Panc1 (cell line): ENCODE results near the gene ABLIM2.

Experiments
- CTCF ChIP-seq: fragments of 450-650 bp; IDR thresholded peaks from 2 replicates; pipeline ENCODE4 v1.5.1; 2017; ENCODE audit warnings: mild to moderate bottlenecking
- POLR2AphosphoS5 ChIP-seq: IDR thresholded peaks from 2 replicates; pipeline ENCODE4 v1.6.1; 2012; ENCODE audit warnings: mild to moderate bottlenecking, low read depth, low read length, moderate library complexity
- SIN3A ChIP-seq: IDR thresholded peaks from 2 replicates; pipeline ENCODE4 v1.6.1; 2012; ENCODE audit warnings: low read depth, mild to moderate bottlenecking, low read length, moderate library complexity, borderline replicate concordance; ENCODE audit not compliant: insufficient read depth
- TCF7L2 ChIP-seq: IDR thresholded peaks from 2 replicates; pipeline ENCODE4 v1.6.1; 2011; ENCODE audit warnings: mild to moderate bottlenecking, low read depth, low read length, inconsistent platforms
- TF ChIP-seq, protein P1 (sequence below), 2 experiments: IDR thresholded peaks; 2 replicates each; pipeline ENCODE4 v1.6.1; 2011 to 2012; ENCODE audit warnings: low read depth in 2 of 2, control low read depth in 1 of 2, low read length in 1 of 2, mild to moderate bottlenecking in 1 of 2, moderate library complexity in 1 of 2; ENCODE audit not compliant: insufficient read depth in 1 of 2

DNA sequence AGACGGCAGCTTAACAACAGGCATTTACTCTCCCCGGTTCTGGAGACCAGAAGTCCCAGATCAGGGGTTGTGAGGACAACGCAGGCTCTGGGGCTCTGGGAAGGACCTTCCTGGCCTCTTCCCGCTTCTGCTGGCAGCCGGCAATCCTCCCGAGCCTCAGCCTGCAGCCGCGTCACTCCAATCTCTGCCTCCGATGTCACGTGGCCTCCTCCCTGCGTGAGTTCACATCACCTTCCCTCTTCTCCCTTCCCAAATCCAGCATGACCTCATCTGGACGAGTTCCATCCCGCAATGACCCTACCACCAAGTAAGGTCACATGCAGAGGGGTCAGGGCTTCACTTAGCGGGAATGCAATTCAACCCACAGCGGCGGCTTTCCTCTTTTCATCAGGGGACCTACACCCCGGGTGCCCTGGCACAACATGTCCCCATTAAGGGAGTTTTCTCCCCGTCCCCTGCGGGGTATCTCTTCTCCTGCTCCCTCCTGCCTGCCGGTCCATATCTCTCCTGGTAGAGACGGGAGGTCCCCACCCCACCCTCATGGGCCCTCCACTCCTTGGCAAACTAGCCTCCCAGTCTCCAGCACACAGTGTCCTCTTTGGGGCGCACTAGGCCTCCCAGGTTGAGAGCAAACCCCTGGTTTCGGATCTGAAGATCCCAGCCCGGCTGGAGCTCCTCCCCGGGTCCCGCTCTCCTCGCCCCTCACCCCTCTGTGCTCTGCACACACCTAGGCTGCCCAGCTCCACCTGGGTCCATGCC, 25.5 kb downstream of the ABLIM2 start:
- no peak for TF ChIP-seq CTCF
- TF ChIP-seq POLR2AphosphoS5 = no peak
- TF ChIP-seq, protein P1, sequence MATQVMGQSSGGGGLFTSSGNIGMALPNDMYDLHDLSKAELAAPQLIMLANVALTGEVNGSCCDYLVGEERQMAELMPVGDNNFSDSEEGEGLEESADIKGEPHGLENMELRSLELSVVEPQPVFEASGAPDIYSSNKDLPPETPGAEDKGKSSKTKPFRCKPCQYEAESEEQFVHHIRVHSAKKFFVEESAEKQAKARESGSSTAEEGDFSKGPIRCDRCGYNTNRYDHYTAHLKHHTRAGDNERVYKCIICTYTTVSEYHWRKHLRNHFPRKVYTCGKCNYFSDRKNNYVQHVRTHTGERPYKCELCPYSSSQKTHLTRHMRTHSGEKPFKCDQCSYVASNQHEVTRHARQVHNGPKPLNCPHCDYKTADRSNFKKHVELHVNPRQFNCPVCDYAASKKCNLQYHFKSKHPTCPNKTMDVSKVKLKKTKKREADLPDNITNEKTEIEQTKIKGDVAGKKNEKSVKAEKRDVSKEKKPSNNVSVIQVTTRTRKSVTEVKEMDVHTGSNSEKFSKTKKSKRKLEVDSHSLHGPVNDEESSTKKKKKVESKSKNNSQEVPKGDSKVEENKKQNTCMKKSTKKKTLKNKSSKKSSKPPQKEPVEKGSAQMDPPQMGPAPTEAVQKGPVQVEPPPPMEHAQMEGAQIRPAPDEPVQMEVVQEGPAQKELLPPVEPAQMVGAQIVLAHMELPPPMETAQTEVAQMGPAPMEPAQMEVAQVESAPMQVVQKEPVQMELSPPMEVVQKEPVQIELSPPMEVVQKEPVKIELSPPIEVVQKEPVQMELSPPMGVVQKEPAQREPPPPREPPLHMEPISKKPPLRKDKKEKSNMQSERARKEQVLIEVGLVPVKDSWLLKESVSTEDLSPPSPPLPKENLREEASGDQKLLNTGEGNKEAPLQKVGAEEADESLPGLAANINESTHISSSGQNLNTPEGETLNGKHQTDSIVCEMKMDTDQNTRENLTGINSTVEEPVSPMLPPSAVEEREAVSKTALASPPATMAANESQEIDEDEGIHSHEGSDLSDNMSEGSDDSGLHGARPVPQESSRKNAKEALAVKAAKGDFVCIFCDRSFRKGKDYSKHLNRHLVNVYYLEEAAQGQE (IDR thresholded peaks at IDR 0.05; ENCODE audit: insufficient read depth in 1 of 2, low read depth in 2 of 2, low read length in 1 of 2) = no peak
- TF ChIP-seq SIN3A = no peak
- TF ChIP-seq TCF7L2 = no peak
